GM10266 (cell line): ENCODE results near the gene CCNJL.

Source experiments
- DNase-seq: peaks from one replicate; pipeline ENCODE4 v3.0.0; 2012; ENCODE audit errors: extremely low spot score
- TF ChIP-seq, protein P1 (sequence below): IDR thresholded peaks from 2 replicates; pipeline ENCODE4 v1.5.1; 2012; ENCODE audit warnings: mild to moderate bottlenecking, low read depth; ENCODE audit not compliant: control insufficient read depth, insufficient read depth; ENCODE audit errors: missing control alignments

Gene CCNJL, protein sequence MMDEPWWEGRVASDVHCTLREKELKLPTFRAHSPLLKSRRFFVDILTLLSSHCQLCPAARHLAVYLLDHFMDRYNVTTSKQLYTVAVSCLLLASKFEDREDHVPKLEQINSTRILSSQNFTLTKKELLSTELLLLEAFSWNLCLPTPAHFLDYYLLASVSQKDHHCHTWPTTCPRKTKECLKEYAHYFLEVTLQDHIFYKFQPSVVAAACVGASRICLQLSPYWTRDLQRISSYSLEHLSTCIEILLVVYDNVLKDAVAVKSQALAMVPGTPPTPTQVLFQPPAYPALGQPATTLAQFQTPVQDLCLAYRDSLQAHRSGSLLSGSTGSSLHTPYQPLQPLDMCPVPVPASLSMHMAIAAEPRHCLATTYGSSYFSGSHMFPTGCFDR

DNA sequence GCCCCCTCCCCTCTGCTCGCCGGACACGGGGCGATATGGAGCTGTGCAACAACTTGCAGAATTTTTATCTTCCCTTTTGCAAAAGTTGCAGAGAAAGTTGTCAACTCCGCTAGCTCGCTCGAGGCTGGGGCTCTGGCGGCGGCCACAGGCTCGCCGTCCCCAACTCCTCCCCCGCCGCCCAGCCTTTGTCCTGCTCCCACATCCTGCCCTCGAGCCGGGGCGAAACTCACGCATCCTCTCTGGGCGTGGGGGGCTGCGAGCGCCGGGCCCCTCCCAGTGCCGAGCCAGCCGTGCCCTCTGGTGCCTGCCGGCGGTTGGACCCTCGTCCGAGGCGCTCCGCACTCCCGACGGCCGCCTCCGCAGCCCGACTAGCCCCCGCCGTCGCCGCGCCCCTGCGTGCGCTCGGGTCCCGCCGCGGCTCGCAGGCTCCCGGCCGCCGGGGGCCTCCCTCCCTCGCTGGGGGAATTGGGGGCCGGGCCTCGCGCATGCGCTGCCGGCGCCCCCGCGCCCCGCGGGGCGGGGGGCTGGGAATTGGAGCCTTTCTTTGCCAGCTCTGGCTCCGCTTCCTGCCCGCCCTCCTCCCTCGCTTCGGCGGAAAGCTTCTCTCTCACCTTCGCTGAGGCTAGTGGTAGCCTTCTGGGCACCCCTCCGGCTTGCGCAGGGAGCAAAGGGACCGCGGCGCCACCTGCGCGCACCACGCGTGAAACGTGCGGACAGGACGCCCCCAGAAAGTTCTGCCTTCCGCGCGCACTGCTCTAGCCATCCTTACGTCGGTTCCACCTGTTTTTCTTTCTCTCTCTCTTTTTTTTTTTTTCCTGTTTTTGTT lies at the start of gene CCNJL:
CCNJL (minus strand) TSS at position 431 of the 826 bp plus-strand sequence. CDS start 641 bp downstream, outside the sequence.
- TF ChIP-seq, protein P1, sequence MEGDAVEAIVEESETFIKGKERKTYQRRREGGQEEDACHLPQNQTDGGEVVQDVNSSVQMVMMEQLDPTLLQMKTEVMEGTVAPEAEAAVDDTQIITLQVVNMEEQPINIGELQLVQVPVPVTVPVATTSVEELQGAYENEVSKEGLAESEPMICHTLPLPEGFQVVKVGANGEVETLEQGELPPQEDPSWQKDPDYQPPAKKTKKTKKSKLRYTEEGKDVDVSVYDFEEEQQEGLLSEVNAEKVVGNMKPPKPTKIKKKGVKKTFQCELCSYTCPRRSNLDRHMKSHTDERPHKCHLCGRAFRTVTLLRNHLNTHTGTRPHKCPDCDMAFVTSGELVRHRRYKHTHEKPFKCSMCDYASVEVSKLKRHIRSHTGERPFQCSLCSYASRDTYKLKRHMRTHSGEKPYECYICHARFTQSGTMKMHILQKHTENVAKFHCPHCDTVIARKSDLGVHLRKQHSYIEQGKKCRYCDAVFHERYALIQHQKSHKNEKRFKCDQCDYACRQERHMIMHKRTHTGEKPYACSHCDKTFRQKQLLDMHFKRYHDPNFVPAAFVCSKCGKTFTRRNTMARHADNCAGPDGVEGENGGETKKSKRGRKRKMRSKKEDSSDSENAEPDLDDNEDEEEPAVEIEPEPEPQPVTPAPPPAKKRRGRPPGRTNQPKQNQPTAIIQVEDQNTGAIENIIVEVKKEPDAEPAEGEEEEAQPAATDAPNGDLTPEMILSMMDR: no peak
- peak; percentile 67 for DNase-seq

DNA sequence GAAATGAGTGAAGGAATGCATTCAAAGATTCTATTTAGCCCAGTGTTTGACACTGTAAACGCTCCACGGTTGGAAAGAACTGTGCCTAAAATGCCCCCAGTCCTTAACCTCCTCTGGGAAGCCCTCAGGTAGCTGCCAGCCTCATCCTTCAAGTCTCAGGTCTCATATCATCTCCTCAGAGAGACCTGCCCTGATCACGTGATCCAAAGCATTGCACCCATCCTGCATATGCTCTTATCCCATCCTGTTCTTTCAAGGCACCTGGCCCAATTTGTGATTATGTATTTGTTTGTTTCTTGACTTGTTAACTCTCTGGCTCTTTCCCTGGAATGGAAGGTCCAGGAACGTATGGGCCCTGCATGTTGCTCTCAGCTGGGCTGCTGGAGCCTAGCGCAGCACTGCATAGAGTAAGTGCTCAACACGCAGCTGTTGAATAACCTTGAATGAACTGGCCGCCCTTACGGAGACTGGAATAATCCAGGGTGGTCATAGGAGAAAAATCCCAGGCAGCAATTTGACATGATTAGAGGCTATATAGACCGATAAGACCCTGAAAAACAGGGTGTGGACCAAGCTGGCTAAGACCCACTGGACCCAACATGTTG lies 49.4 kb upstream of the CCNJL start:
- no peak for DNase-seq
- TF ChIP-seq, protein P1: no peak

GRCh38 chr5:160360310-160360709 lies 47.9 kb upstream of the CCNJL start:
- TF ChIP-seq, protein P1: no peak
- no peak for DNase-seq

GRCh38 chr5:160359816-160360215 lies 47.5 kb upstream of the CCNJL start:
- TF ChIP-seq, protein P1: no peak
- no peak for DNase-seq

DNA sequence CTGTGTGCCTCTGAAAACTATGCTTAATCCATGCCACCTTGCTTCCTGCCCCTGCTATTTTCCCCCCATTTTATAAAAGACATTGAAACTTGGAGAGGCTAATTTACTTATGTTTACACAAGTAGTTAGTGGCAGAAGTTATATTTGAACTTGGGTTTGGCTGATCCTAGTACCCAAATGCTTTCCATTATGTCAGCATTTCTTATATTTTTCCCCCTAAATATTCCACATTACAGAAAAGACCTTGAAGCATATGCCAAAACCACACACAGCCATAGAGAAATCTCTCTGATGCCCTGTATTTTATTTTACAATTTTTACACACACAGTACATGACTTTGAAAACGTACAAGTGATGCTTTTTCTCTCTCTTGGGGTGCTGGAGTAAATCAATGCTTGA lies 46.9 kb upstream of the CCNJL start:
- TF ChIP-seq, protein P1: no peak
- no peak for DNase-seq

GRCh38 chr5:160357861-160358411 lies 45.6 kb upstream of the CCNJL start:
- TF ChIP-seq, protein P1: no peak
- DNase-seq: no peak
